GM19043 (cell line): ENCODE results near the gene IYD.
"Not testable (repeated sequence)": the region's sequence is repeated elsewhere in the genome, so short reads cannot be mapped to it uniquely, and the experiment has no call there.

Source experiments
- ATAC-seq: cut with Tn5 transposase; IDR thresholded peaks from one replicate; pipeline ENCODE4 v1.9.1; 2021; ENCODE audit warnings: low read depth; ENCODE audit not compliant: unreplicated experiment

The IYD gene

DNA sequence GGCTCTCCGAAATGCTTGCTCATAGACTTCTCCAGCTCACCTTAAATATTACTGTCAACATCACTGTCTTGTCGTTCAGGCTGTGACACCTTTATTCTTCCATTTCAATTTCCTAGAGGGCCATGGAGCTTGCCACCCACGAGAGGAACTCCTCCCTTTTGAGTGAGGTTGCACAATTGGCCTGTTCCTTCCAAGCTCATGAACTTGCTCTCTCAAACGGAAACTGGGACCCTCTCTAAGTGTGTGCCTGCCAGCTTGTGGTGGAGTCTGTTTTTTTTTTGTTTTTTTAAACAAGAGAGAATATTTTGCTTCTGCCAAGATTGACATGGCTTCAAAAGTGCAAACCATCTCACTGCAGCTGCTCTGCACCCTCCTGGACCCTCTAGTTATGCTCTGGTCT, 19.3 kb upstream of the IYD start:
- no peak for ATAC-seq

- ATAC-seq: no peak
Observed at GRCh38 chr6:150352321-150353296, 16.2 kb upstream of the IYD start.

GRCh38 chr6:150353445-150353844, 15.4 kb upstream of the IYD start:
- ATAC-seq: no peak

- no peak for ATAC-seq
Observed at GRCh38 chr6:150354754-150355571, 13.8 kb upstream of the IYD start.

DNA sequence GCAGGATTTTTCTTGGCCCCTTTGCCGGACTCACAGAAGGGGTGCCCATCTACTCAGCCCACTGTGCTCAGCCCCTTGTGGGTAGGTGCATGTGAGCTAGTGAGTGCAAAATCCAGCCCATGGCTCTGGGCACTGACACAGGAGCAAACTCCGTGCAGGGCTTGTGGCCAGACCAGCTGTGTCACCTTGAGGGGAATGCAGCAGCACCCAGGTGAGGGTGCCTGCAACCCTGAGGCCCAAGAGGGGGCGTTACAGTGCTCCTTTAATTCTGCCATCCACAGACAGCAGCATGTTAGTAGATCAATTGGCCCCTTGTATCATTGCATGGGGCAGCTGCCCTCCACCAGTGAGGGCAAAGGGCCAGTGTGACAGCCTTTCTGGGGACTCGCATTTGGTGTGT, 12.9 kb upstream of the IYD start:
- no peak for ATAC-seq

- no peak for ATAC-seq
Observed at GRCh38 chr6:150361876-150362275, 6.9 kb upstream of the IYD start.

DNA sequence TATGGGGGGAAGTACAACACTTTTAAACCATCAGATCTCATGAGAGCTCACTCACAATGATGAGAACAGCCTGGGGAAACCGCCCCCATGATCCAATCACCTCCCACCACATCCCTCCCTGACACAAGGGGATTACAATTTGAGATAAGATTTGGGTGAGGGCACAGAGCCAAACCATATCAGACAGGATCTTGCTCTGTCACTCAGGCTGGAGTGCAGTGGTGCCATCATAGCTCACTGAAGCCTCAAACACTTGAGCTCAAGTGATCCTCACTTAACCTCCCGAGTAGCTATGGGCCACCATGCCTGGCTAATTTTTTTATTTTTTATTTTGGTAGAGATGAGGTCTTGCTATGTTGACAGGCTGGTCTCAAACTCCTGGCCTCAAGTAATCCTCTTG, 5.1 kb upstream of the IYD start:
- no peak for ATAC-seq

DNA sequence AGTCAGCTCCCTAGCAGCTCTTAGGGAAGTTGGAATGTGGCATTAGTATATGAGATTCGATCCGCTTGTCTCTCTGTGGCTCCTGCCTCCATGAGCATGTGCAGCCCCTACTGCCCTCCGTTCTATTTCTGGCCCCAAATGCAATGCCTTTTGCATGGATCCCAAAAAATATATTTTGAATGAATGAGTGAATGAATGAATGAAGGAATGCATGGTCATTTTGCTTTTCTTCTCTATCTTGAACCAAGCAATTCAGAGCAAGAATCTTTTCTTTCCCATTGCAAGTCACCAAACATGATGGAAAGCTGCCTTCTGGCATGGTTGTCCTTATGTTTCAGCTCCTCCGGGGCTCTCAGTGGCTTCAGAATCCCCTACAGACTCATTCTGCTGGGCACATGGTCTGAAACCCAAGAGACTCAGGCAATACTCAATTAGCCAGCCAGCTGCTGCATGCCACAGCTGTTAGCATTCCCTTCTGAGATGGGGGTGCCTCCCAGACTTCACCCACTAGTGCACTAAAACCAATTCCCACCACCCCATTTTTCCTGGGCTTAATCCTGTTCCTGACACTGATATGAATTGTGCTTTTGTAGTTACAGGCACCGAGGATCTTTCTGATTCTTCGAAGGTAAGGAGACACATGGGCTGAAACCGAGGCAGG, 2.6 kb upstream of the IYD start:
- ATAC-seq: no peak

- no peak for ATAC-seq
Observed at GRCh38 chr6:150369408-150369807, 596 bp downstream of the IYD start.

- ATAC-seq: no peak
Observed at GRCh38 chr6:150370112-150370511, 1.3 kb downstream of the IYD start.

DNA sequence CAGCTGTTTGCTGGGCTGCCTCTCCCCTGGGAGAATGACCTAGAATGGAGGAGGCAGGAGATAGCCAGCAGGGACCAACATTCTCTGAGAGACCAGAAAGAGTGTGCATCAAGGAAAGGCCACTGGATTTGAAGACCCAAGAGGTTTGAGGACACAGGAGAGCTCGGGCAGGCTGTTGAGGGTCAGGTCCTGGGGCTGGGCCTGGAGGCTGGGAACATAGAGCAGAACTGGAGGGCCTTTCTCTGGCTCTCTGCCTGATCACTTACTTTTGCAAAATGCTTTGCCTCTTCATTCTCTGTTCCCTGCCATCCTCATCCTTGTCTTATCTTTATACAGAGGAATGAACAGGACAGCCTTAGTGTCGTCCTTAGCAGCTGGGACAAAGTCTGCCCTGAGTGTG, 2.5 kb downstream of the IYD start:
- no peak for ATAC-seq

GRCh38 chr6:150372051-150372450, 3.2 kb downstream of the IYD start:
- ATAC-seq: no peak

DNA sequence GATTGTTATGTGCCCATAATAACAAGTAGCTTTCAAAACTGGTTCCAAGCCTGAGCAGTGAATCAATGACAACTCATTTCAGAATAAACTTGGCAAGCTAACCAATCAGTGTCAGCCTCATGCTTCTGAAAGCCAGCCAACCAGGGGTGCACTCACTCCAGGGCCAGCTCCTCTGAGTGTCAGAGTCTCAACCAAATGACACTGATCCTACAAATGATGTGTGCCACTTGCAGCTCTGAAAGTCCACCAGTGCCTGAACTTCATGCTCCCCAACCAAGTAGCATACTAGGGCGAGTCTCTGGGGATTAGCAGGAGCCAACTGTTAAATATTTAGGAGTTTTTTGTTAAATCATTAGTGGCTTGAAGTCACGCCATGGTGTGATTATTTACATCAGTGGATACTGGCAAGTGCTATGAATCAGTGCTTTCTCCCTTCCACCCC, 4.5 kb downstream of the IYD start:
- ATAC-seq: no peak

GRCh38 chr6:150374346-150374745, 5.5 kb downstream of the IYD start:
- ATAC-seq: not testable (repeated sequence)

DNA sequence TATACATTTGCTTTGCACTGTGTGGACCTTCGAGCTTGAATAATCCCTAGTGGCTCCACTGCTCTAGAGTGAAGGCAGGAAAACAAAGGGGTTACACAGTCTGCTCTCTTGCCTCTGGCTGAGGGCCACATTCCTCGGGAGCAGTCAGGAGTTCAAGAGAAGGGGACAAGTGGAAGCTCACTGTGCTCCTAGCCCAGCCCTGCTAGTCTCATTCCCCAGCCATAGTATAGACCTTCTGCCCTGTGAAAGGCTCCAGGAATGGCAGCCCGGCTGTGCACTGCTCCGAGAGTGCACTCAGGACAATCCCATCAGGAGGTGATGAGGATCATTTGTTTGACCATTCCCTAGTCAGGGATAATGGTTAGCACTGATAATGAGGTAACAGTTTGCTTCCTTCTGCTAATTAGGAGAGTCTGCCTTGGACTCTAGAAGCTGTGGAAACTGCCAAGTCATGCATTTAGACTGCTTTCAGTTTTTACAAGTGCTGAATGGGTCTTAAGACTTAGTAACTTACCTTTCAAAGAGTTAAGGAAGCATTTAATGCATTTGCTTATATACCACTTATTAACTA, 8.5 kb downstream of the IYD start:
- no peak for ATAC-seq

- no peak for ATAC-seq
Observed at GRCh38 chr6:150380256-150380655, 11.4 kb downstream of the IYD start.

GRCh38 chr6:150382171-150382570, 13.4 kb downstream of the IYD start:
- no peak for ATAC-seq

GRCh38 chr6:150391414-150391813, 22.6 kb downstream of the IYD start:
- ATAC-seq: no peak

DNA sequence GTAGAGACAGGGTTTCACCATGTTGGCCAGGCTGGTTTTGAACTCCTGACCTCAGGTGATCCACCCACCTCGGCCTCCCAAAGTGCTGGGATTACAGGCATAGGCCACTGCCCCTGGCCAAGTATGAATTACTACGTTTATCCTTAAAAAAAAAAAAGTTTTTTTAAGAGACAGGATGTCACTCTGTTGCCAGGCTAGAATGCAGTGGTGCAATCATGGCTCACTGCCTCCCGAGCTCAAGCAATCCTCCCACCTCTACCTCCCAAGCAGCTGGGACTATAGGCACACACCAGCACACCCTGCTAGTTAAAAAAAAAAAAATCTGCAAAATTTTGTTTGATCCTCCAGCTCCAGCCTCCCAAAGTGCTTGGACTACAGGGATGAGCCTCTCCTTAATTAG, 23.1 kb downstream of the IYD start:
- ATAC-seq: no peak

GRCh38 chr6:150392452-150393220, 23.8 kb downstream of the IYD start:
- no peak for ATAC-seq
